Stomach (tissue), 9 donors: ENCODE results near the gene CCDC78. TPM values are rescaled to one million over a fixed set of nuclear protein-coding genes. Genes with fewer than 3 reads are reported as not detected.
"Not testable (repeated sequence)": the region's sequence is repeated elsewhere in the genome, so short reads cannot be mapped to it uniquely, and the experiment has no call there.

Experiments
- DNase-seq, 2 donors: peaks; one replicate each; pipeline versions ENCODE4 v3.0.0 to v3.0.0-alpha.2; 2013 to 2019
- H3K27ac ChIP-seq, 5 donors: fragments of 200-600 bp in 4 of 5; sonication (generic) in 4 of 5; one replicate each; pipeline ENCODE4 v1.5.1; 2013 to 2019; ENCODE audit warnings: mild to moderate bottlenecking in 1 of 5, moderate library complexity in 1 of 5
- H3K27me3 ChIP-seq, 3 donors: fragments of 200-600 bp; sonication (generic); one replicate each; pipeline ENCODE4 v1.5.1; 2017 to 2019; ENCODE audit warnings: mixed run types in 1 of 3
- H3K36me3 ChIP-seq, 4 donors: fragments of 200-600 bp; sonication (generic); 1 replicate in 3 of 4; 2 replicates in 1 of 4; pipeline ENCODE4 v1.5.1; 2016 to 2019
- H3K4me1 ChIP-seq, 4 donors: fragments of 200-600 bp; sonication (generic); one replicate each; pipeline ENCODE4 v1.5.1; 2016 to 2019
- H3K4me3 ChIP-seq, 4 donors: fragments of 200-600 bp; sonication (generic) in 3 of 4; one replicate each; pipeline ENCODE4 v1.5.1; 2016 to 2019; ENCODE audit warnings: mild to moderate bottlenecking in 1 of 4
- H3K9me3 ChIP-seq, 4 donors: fragments of 200-600 bp; sonication (generic); one replicate each; pipeline ENCODE4 v1.5.1; 2016 to 2019
- CTCF ChIP-seq, 7 experiments: fragments of 450-650 bp in 4 of 7; fragments of 200-600 bp in 3 of 7; sonication (generic) in 3 of 7; IDR thresholded peaks; one replicate each; pipeline ENCODE4 v1.5.1; 2016 to 2019; ENCODE audit warnings: antibody characterized with exemption in 7 of 7, control low read depth in 2 of 7, mild to moderate bottlenecking in 1 of 7
- EP300 ChIP-seq: sonication (generic); formaldehyde crosslinking; IDR thresholded peaks from one replicate; pipeline ENCODE4 v1.6.1; 2017; ENCODE audit warnings: antibody characterized with exemption
- POLR2A ChIP-seq, 4 donors: fragments of 450-650 bp; IDR thresholded peaks; one replicate each; pipeline ENCODE4 v1.6.1; 2016; ENCODE audit warnings: antibody characterized with exemption in 4 of 4, control low read depth in 2 of 4, mild to moderate bottlenecking in 1 of 4, moderate library complexity in 1 of 4
- POLR2AphosphoS5 ChIP-seq, 3 donors: sonication (generic); formaldehyde crosslinking; IDR thresholded peaks; one replicate each; pipeline ENCODE4 v1.6.1; 2016; ENCODE audit warnings: antibody characterized with exemption in 3 of 3
- WGBS, 5 donors: extraction: QIAGEN DNeasy Blood & Tissue Kit in 3 of 5; methylation state at CpG; one replicate each; pipeline versions ENCODE4 v1.1.5 to v1.1.7; 2013 to 2018; 5-methylcytosine and 5-hydroxymethylcytosine counted together
- intact Hi-C: fragments of 100-400 bp; cut with DNase I; formaldehyde crosslinking; loops from one replicate; pipeline ENCODE4 v1.15.1; 2023; ENCODE audit warnings: low total_unique reads
- polyA plus RNA-seq, 3 donors: library from polyadenylated mRNA; stranded (reverse); fragments of 200-250 nt; gene quantifications; one replicate each; pipeline ENCODE4 v1.2.3, GENCODE V29; 2013
- total RNA-seq, 5 donors: library from RNA; depleted of rRNA; stranded (reverse); fragments of >200 nt; gene quantifications; one replicate each; pipeline versions ENCODE4 v1.1.0 to v1.2.3, GENCODE V29; 2014 to 2016
- donor health status: healthy with polysubstance abuse.
- donor health status: Bipolar disorder and iron deficiency.
- donor health status: healthy.

CCDC78 gene
- total and polyA plus RNA-seq, 8 donors, result 1.3 to 14.3 (median 1.5) TPM; not detected in 4

- WGBS, 5 donors, result 1 to 7% (median 2%) methylated on average over 8 to 74 of the region's 74 CpGs
- DNase-seq, result peak in 1 of 2 donors; percentile 52
- Histone ChIP-seq H3K27ac (peak overlapping the region in 3 of 5 donors; percentile 17 to 69 (median 43)), H3K36me3 (peaks cover 0 to 6% (median 0%) of the 10 kb centered on the region in 4 donors), H3K4me1 (peaks cover 32 to 64% (median 59%) of the 10 kb centered on the region in 4 donors), H3K4me3 (peak overlapping the region; percentile 61 to 94 (median 68)), H3K9me3 (no peaks in the 10 kb centered on the region), H3K27me3 (peaks cover 3 to 64% (median 15%) of the 10 kb centered on the region in 3 donors)
- no peak for TF ChIP-seq EP300
- no peak for TF ChIP-seq POLR2A (IDR thresholded peaks at IDR 0.05)
- TF ChIP-seq CTCF (IDR thresholded peaks at IDR 0.05), result no peak
- no peak for TF ChIP-seq POLR2AphosphoS5 (IDR thresholded peaks at IDR 0.05)
- intact Hi-C loops, result no loop called here
Measured at GRCh38 chr16:715477-716199, 10.6 kb downstream of the CCDC78 start.

DNA sequence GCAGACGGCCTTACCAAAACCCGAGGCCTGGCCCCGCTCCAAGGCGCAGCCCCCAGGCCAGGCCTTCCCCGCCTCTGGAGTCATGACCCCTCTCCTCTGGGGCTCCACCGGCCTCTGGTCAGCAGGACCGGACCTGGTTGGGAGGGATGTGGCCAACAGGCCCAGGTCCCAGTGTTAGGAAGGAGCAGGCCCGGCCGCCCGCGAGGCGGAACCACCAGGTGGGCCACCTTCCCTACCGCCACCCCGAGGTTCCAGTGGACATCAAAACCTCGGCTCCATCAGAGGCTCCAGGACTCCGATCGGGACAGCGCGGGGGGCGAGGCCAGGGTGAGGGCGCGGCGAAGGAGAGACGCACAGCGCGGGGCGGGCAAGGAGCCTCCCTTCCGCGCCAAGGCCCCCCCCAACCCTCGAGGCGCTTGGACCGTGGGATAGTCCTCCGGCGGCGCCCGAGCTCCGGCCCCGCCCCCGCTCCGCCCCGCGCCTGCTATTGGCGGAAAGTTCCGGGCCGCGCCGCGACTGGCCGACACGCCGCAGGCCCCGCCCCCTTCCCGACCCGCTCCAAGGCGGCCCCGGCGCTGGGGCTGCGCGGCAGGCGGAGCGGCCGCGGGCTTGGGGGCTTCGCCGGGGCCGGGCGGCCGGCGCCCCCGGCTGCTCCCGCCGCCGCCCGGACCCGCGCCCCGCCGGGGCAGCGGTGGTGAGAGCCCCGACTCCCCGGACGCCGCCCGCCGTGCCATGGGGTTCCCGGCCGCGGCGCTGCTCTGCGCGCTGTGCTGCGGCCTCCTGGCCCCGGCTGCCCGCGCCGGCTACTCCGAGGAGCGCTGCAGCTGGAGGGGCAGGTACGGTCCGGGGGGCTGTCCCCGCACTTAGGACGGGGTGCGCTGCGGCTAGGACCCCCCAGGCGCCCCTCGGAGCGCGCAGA, 11.4 kb downstream of the CCDC78 start, which contains the start of gene METRN:
Gene METRN, plus strand, starts transcription at position 561 of the 919 bp plus-strand sequence. Its CDS starts 172 bp downstream, at position 733.
- TF ChIP-seq POLR2AphosphoS5 (IDR thresholded peaks at IDR 0.05), result peak in 1 of 3 donors; percentile 31
- TF ChIP-seq CTCF (IDR thresholded peaks at IDR 0.05), result no peak
- DNase-seq, result peak; percentile 94 to 97
- no peaks in the 10 kb centered on the region for H3K9me3 ChIP-seq
- intact Hi-C loops, result loop anchor here (5.0 kb wide), 2 partner anchors 67 to 337 kb away; no protein-coding TSS in a partner anchor
- H3K36me3 ChIP-seq, result peaks cover 0 to 6% (median 0%) of the 10 kb centered on the region in 4 donors
- H3K27ac ChIP-seq, result peak within 1 kb of the TSS in 3 of 5 donors; percentile 17 to 69 (median 43)
- WGBS, 5 donors, result 5 to 14% (median 7%) methylated on average over 23 to 108 of the region's 108 CpGs
- H3K4me3 ChIP-seq, result peak within 1 kb of the TSS; percentile 61 to 94 (median 68)
- peaks cover 9 to 72% (median 23%) of the 10 kb centered on the region in 3 donors for H3K27me3 ChIP-seq
- H3K4me1 ChIP-seq, result peaks cover 24 to 59% (median 51%) of the 10 kb centered on the region in 4 donors

GRCh38 chr16:714079-714478, 12.2 kb downstream of the CCDC78 start:
- no peak for TF ChIP-seq POLR2AphosphoS5 (IDR thresholded peaks at IDR 0.05)
- TF ChIP-seq CTCF (IDR thresholded peaks at IDR 0.05), result no peak
- TF ChIP-seq POLR2A (IDR thresholded peaks at IDR 0.05), result no peak
- no peak for TF ChIP-seq EP300
- WGBS, 5 donors, result 51 to 77% (median 68%) methylated on average over 5 to 11 of the region's 11 CpGs
- DNase-seq, result no peak
- Histone ChIP-seq H3K9me3 (no peaks in the 10 kb centered on the region), H3K36me3 (peaks cover 0 to 6% (median 0%) of the 10 kb centered on the region in 4 donors), H3K27ac (no peak overlapping the region), H3K27me3 (peaks cover 16 to 79% (median 30%) of the 10 kb centered on the region in 3 donors), H3K4me1 (peaks cover 22 to 54% (median 45%) of the 10 kb centered on the region in 4 donors), H3K4me3 (no peak overlapping the region)
- intact Hi-C loops, result loop anchor here (5.0 kb wide), 2 partner anchors 68 to 338 kb away; no protein-coding TSS in a partner anchor

DNA sequence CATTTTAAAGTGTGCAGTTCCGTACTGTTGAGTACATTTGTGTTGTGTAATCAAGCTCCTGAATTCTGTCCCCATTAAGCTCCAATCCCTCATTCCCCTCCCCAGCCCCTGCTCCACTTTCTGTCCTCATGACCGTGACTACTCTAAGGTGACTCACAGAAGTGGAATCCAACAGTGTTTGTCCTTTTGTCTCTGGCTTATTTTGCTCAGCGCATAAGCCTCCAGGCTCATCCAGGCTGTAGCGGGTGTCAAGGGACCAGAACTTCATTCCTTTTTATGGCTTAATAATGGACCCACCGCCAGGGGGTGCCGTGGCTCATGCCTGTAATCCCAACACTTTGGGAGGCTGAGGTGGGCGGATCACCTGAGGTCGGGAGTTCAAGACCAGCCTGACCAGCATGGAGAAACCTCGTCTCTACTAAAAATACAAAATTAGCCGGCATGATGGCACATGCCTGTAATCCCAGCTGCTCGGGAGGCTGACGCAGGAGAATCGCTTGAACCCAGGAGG, 13.4 kb downstream of the CCDC78 start:
- not testable (repeated sequence) for H3K27ac ChIP-seq, H3K4me3 ChIP-seq, H3K36me3 ChIP-seq, H3K9me3 ChIP-seq
- peak in 3 of 7 experiments; percentile 16 to 23 (median 17) for TF ChIP-seq CTCF (IDR thresholded peaks at IDR 0.05)
- Histone ChIP-seq H3K4me1 (peaks cover 22 to 46% (median 36%) of the 10 kb centered on the region in 4 donors), H3K27me3 (peaks cover 29 to 90% (median 43%) of the 10 kb centered on the region in 3 donors)
- DNase-seq, result peak in 1 of 2 donors; percentile 45
- intact Hi-C loops, result loop anchor here (5.0 kb wide), 2 partner anchors 70 to 340 kb away; no protein-coding TSS in a partner anchor
- WGBS, 5 donors, result 42 to 54% (median 47%) methylated on average over 12 to 13 of the region's 13 CpGs
